Liver (tissue), 3 donors: ENCODE measurements around the gene SEC24C.

Experiments
- CTCF ChIP-seq: fragments of 150-350 bp; IDR thresholded peaks from 2 replicates; pipeline ENCODE4 v1.5.1; 2017; ENCODE audit warnings: improper control_type of control experiment, low read depth, low read length; ENCODE audit not compliant: missing input control
- FOXA1 ChIP-seq: IDR thresholded peaks from 2 replicates; pipeline ENCODE4 v1.6.1; 2016; ENCODE audit warnings: antibody characterized with exemption
- GABPA ChIP-seq, 2 donors: IDR thresholded peaks in 1 of 2; conservative IDR thresholded peaks in 1 of 2; 2 replicates each; pipeline ENCODE4 v1.6.1; 2016; ENCODE audit warnings: antibody characterized with exemption in 2 of 2, mild to moderate bottlenecking in 1 of 2, moderate library complexity in 1 of 2
- RAD21 ChIP-seq, 2 donors: IDR thresholded peaks; 2 replicates each; pipeline ENCODE4 v1.6.1; 2016; ENCODE audit warnings: antibody characterized with exemption in 2 of 2, mild to moderate bottlenecking in 2 of 2
- YY1 ChIP-seq: IDR thresholded peaks from 2 replicates; pipeline ENCODE4 v1.6.1; 2016; ENCODE audit warnings: antibody characterized with exemption, mild to moderate bottlenecking
- ZBTB33 ChIP-seq: IDR thresholded peaks from 2 replicates; pipeline ENCODE4 v1.6.1; 2016; ENCODE audit warnings: antibody characterized with exemption
- TF ChIP-seq, protein P1 (sequence below): IDR thresholded peaks from 2 replicates; pipeline ENCODE4 v1.6.1; 2016; ENCODE audit warnings: antibody characterized with exemption
- donor health status: healthy.
- donor health status: healthy.

GRCh38 chr10:73781548-73781878 lies 37.3 kb downstream of the SEC24C start:
- TF ChIP-seq CTCF (no peak), RAD21 (IDR thresholded peaks at IDR 0.05) (no peak), ZBTB33 (no peak), YY1 (no peak), GABPA (IDR thresholded peaks at IDR 0.05 in 1 of 2, conservative IDR thresholded peaks at IDR 0.05 in 1 of 2) (no peak), FOXA1 (no peak)
- TF ChIP-seq, protein P1, sequence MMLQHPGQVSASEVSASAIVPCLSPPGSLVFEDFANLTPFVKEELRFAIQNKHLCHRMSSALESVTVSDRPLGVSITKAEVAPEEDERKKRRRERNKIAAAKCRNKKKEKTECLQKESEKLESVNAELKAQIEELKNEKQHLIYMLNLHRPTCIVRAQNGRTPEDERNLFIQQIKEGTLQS, result no peak
